Measurements from ENCODE around the gene SHANK1.

GRCh38 chr19:50706387-50706786 is 13.2 kb downstream of the SHANK1 start:
- TF ChIP-seq POLR2A (IDR thresholded peaks at IDR 0.05) (no peak), EP300 (IDR thresholded peaks at IDR 0.05) (no peak), CTCF (IDR thresholded peaks at IDR 0.05) (no peak), POLR2AphosphoS5 (IDR thresholded peaks at IDR 0.05) (no peak)

Measured in suprapubic skin (tissue), 4 donors.